MM.1S (cell line): ENCODE results near the gene FOXN3.

Source experiments
- DNase-seq: peaks from one replicate; pipeline ENCODE4 v3.0.0-alpha.2; 2015
- H2AFZ ChIP-seq: fragments of 300-600 bp; sonication (generic); 2 replicates; pipeline ENCODE4 v1.6.0; 2016; ENCODE audit warnings: antibody characterized with exemption, low read length
- H3F3A ChIP-seq: fragments of 300-600 bp; sonication (generic); 2 replicates; pipeline ENCODE4 v1.6.1; 2016; ENCODE audit warnings: mild to moderate bottlenecking, antibody characterized with exemption, low read length, moderate library complexity, mixed read lengths; ENCODE audit not compliant: insufficient read depth
- H3K27ac ChIP-seq: fragments of 300-600 bp; sonication (generic); 2 replicates; pipeline ENCODE4 v1.5.1; 2016; ENCODE audit warnings: mild to moderate bottlenecking, low read length
- H3K27me3 ChIP-seq: fragments of 300-600 bp; sonication (generic); replicated peaks from 2 replicates; pipeline ENCODE4 v1.6.0; 2016; ENCODE audit warnings: low read length; ENCODE audit not compliant: insufficient read depth
- H3K36me3 ChIP-seq: fragments of 300-600 bp; sonication (generic); replicated peaks from 2 replicates; pipeline ENCODE4 v1.6.1; 2016; ENCODE audit warnings: mild to moderate bottlenecking, low read length, mixed read lengths; ENCODE audit not compliant: insufficient read depth
- H3K4me1 ChIP-seq: fragments of 300-600 bp; sonication (generic); 2 replicates; pipeline ENCODE4 v1.6.1; 2016; ENCODE audit warnings: low read length, mixed read lengths
- H3K4me2 ChIP-seq: fragments of 300-600 bp; sonication (generic); 2 replicates; pipeline ENCODE4 v1.6.0; 2016; ENCODE audit warnings: low read depth, low read length
- H3K4me3 ChIP-seq: fragments of 300-600 bp; sonication (generic); 2 replicates; pipeline ENCODE4 v1.5.1; 2016; ENCODE audit warnings: low read length, mixed read lengths
- H3K79me2 ChIP-seq: fragments of 300-600 bp; sonication (generic); 2 replicates; pipeline ENCODE4 v1.6.1; 2016; ENCODE audit warnings: mixed run types, low read length, mixed read lengths
- H3K9ac ChIP-seq: fragments of 300-600 bp; sonication (generic); 2 replicates; pipeline ENCODE4 v1.6.1; 2016; ENCODE audit warnings: low read length, mixed read lengths
- H3K9me2 ChIP-seq: fragments of 300-600 bp; sonication (generic); replicated peaks from 2 replicates; pipeline ENCODE4 v1.6.1; 2016; ENCODE audit warnings: mild to moderate bottlenecking, low read length, mixed read lengths; ENCODE audit not compliant: insufficient read depth
- H3K9me3 ChIP-seq: fragments of 300-600 bp; sonication (generic); replicated peaks from 2 replicates; pipeline ENCODE4 v1.6.1; 2016; ENCODE audit warnings: mild to moderate bottlenecking, low read length, mixed read lengths; ENCODE audit not compliant: insufficient read depth
- H4K20me1 ChIP-seq: fragments of 300-600 bp; sonication (generic); 2 replicates; pipeline ENCODE4 v1.6.1; 2016; ENCODE audit warnings: mild to moderate bottlenecking, low read length, moderate library complexity, mixed read lengths; ENCODE audit not compliant: insufficient read depth
- CTCF ChIP-seq: fragments of 300-600 bp; sonication (generic); IDR thresholded peaks from 2 replicates; pipeline ENCODE4 v1.5.1; 2016; ENCODE audit warnings: antibody characterized with exemption, low read length, mixed read lengths
- EZH2 ChIP-seq: fragments of 300-600 bp; sonication (generic); optimal IDR thresholded peaks from 2 replicates; pipeline ENCODE3; 2017; ENCODE audit warnings: low read depth, mild to moderate bottlenecking, antibody characterized with exemption, low read length, mixed read lengths
- EZH2phosphoT487 ChIP-seq: fragments of 300-600 bp; sonication (generic); IDR thresholded peaks from 2 replicates; pipeline ENCODE4 v1.6.1; 2018; ENCODE audit warnings: antibody characterized with exemption, low read length

Gene FOXN3

GRCh38 chr14:89228921-89229639, 188.0 kb downstream of the FOXN3 start:
- H3K9me2 ChIP-seq: no peaks in the 10 kb centered on the region
- H3K4me1 ChIP-seq: no peaks in the 10 kb centered on the region
- H3K27me3 ChIP-seq: no peaks in the 10 kb centered on the region
- H3K4me3 ChIP-seq: no peak overlapping the region
- no peak for DNase-seq
- H3K4me2 ChIP-seq: no peak overlapping the region
- no peaks in the 10 kb centered on the region for H3K36me3 ChIP-seq
- no peaks in the 10 kb centered on the region for H3F3A ChIP-seq
- no peak overlapping the region for H2AFZ ChIP-seq
- H3K9me3 ChIP-seq: no peaks in the 10 kb centered on the region
- H3K27ac ChIP-seq: no peak overlapping the region
- H4K20me1 ChIP-seq: no peaks in the 10 kb centered on the region
- no peak for TF ChIP-seq CTCF
- TF ChIP-seq EZH2: no peak
- TF ChIP-seq EZH2phosphoT487: no peak
- H3K9ac ChIP-seq: no peak overlapping the region
- peaks cover 10% of the 10 kb centered on the region for H3K79me2 ChIP-seq

GRCh38 chr14:89227496-89227836, 189.6 kb downstream of the FOXN3 start:
- TF ChIP-seq EZH2phosphoT487: no peak
- TF ChIP-seq EZH2: no peak
- TF ChIP-seq CTCF: no peak
- Histone ChIP-seq H3K79me2 (peaks cover 12% of the 10 kb centered on the region), H3K4me2 (no peak overlapping the region), H3K9me3 (no peaks in the 10 kb centered on the region), H3K27me3 (no peaks in the 10 kb centered on the region), H3K9me2 (no peaks in the 10 kb centered on the region), H3K4me1 (no peaks in the 10 kb centered on the region), H2AFZ (no peak overlapping the region), H3K36me3 (no peaks in the 10 kb centered on the region), H3K27ac (no peak overlapping the region), H3K9ac (no peak overlapping the region), H3F3A (no peaks in the 10 kb centered on the region), H4K20me1 (no peaks in the 10 kb centered on the region), H3K4me3 (no peak overlapping the region)
- DNase-seq: no peak

GRCh38 chr14:89226801-89227495, 190.1 kb downstream of the FOXN3 start:
- no peaks in the 10 kb centered on the region for H4K20me1 ChIP-seq
- no peaks in the 10 kb centered on the region for H3F3A ChIP-seq
- no peaks in the 10 kb centered on the region for H3K9me3 ChIP-seq
- H3K27ac ChIP-seq: no peak overlapping the region
- no peaks in the 10 kb centered on the region for H3K36me3 ChIP-seq
- DNase-seq: no peak
- H3K4me1 ChIP-seq: no peaks in the 10 kb centered on the region
- H3K4me2 ChIP-seq: no peak overlapping the region
- no peak overlapping the region for H3K9ac ChIP-seq
- no peak overlapping the region for H3K4me3 ChIP-seq
- peaks cover 9% of the 10 kb centered on the region; the same call in 1 of the 2 replicates for H3K79me2 ChIP-seq
- TF ChIP-seq EZH2phosphoT487 (no peak), EZH2 (no peak), CTCF (no peak)
- no peaks in the 10 kb centered on the region for H3K27me3 ChIP-seq
- no peak overlapping the region for H2AFZ ChIP-seq
- H3K9me2 ChIP-seq: no peaks in the 10 kb centered on the region
